OCI-LY7 (cell line): ENCODE measurements around the gene ZSWIM5. TPM values are rescaled to one million over a fixed set of nuclear protein-coding genes. Genes with fewer than 3 reads are reported as not detected.
A peak's percentile ranks its signal among the peaks of the same experiment; 100 is the strongest.

ENCODE experiments used
- BruUV-seq: library from RNA; stranded (reverse); fragments of 400-500 nt; replicated peaks from 2 replicates; lab custom pipeline; 2021; lab: Mats Ljungman, UMichigan
- CTCF ChIA-PET: fragments of 300-600 bp; sonication (Branson Sonifier 250); formaldehyde crosslinking; loops from one replicate; lab custom pipeline; 2022; ENCODE audit warnings: antibody characterized with exemption; ENCODE audit not compliant: unreplicated experiment; lab: Charles Lee
- POLR2A ChIA-PET: fragments of 300-600 bp; sonication (Branson Sonifier 250); formaldehyde crosslinking; loops from one replicate; lab custom pipeline; 2022; ENCODE audit warnings: antibody characterized with exemption; lab: Charles Lee
- DNase-seq: peaks from one replicate; pipeline ENCODE4 v3.0.0-alpha.2; 2015; ENCODE audit warnings: low spot score
- H2AFZ ChIP-seq: fragments of 200-600 bp; sonication (generic), shearing (Covaris generic); 2 replicates; pipeline ENCODE4 v1.6.1; 2014; ENCODE audit warnings: mild to moderate bottlenecking, antibody characterized with exemption, low read length, moderate library complexity
- H3K27ac ChIP-seq: fragments of 200-600 bp; sonication (generic); 2 replicates; pipeline ENCODE4 v1.5.1; 2014; ENCODE audit warnings: mixed run types, low read depth, mild to moderate bottlenecking, moderate library complexity, low read length, inconsistent platforms; ENCODE audit not compliant: poor library complexity, severe bottlenecking
- H3K36me3 ChIP-seq: fragments of 200-600 bp; sonication (generic); 2 replicates; pipeline ENCODE4 v1.6.1; 2014; ENCODE audit warnings: mild to moderate bottlenecking, antibody characterized with exemption, low read length, moderate library complexity, mixed read lengths; ENCODE audit not compliant: insufficient read depth
- H3K4me1 ChIP-seq: fragments of 200-600 bp; sonication (generic); 2 replicates; pipeline ENCODE4 v1.5.1; 2014; ENCODE audit warnings: mild to moderate bottlenecking, low read length; ENCODE audit not compliant: insufficient read depth, poor library complexity, severe bottlenecking
- H3K4me2 ChIP-seq: fragments of 200-600 bp; sonication (generic); 2 replicates; pipeline ENCODE4 v1.6.1; 2014; ENCODE audit warnings: mild to moderate bottlenecking, low read length
- H3K4me3 ChIP-seq: fragments of 200-600 bp; sonication (generic); 2 replicates; pipeline ENCODE4 v1.5.1; 2014; ENCODE audit warnings: mild to moderate bottlenecking, low read depth, low read length; ENCODE audit not compliant: poor library complexity, severe bottlenecking
- H3K79me2 ChIP-seq: fragments of 200-600 bp; sonication (generic); 2 replicates; pipeline ENCODE4 v1.6.1; 2016; ENCODE audit warnings: low read depth, mild to moderate bottlenecking, low read length, moderate library complexity, mixed read lengths; ENCODE audit not compliant: insufficient read depth
- H3K9me2 ChIP-seq: fragments of 200-600 bp; sonication (generic); 2 replicates; pipeline ENCODE4 v1.6.1; 2016; ENCODE audit warnings: mild to moderate bottlenecking, low read length, mixed read lengths; ENCODE audit not compliant: insufficient read depth
- H3K9me3 ChIP-seq: fragments of 200-600 bp; sonication (generic); 2 replicates; pipeline ENCODE4 v1.6.1; 2014; ENCODE audit warnings: mild to moderate bottlenecking, mixed run types, low read length, mixed read lengths
- H4K20me1 ChIP-seq: fragments of 200-600 bp; sonication (generic); 2 replicates; pipeline ENCODE4 v1.6.1; 2014; ENCODE audit warnings: mild to moderate bottlenecking, antibody characterized with exemption, low read length, moderate library complexity, mixed read lengths; ENCODE audit not compliant: insufficient read depth
- EZH2phosphoT487 ChIP-seq: fragments of 200-600 bp; sonication (generic); IDR thresholded peaks from 2 replicates; pipeline ENCODE4 v1.6.1; 2018; ENCODE audit warnings: low read depth, borderline replicate concordance, mild to moderate bottlenecking, mixed run types, antibody characterized with exemption, low read length, moderate library complexity, mixed read lengths
- intact Hi-C: fragments of 100-400 bp; cut with micrococcal nuclease; formaldehyde crosslinking; loops from one replicate; pipeline ENCODE4 v1.10.0; 2022; ENCODE audit not compliant: unreplicated experiment
- total RNA-seq, 2 experiments: library from RNA; depleted of rRNA in 1 of 2; stranded (reverse); fragments of >200 nt in 1 of 2; shearing (Covaris generic) in 1 of 2; gene quantifications; 2 replicates each; pipeline ENCODE4 v1.2.3, GENCODE V29; 2014 to 2022
- TF ChIP-seq, protein P1 (sequence below): fragments of 200-600 bp; sonication (generic); conservative IDR thresholded peaks from 2 replicates; pipeline ENCODE4 v1.5.1; 2014; ENCODE audit warnings: mild to moderate bottlenecking, antibody characterized with exemption, low read length, moderate library complexity, mixed read lengths

Gene ZSWIM5
- total RNA-seq, 2 experiments from 2014 or later, result 0.28 to 0.42 TPM

- CTCF ChIA-PET, result interaction anchor here (0.6 to 1.6 kb wide), 5 partner anchors 164 to 291 kb away, joined by 3 to 17 read pairs (median 4); no protein-coding TSS in a partner anchor
- no TSS peak for BruUV-seq
- H3K4me1 ChIP-seq, result peaks cover 20% of the 10 kb centered on the region
These were observed 193.6 kb downstream of the ZSWIM5 start for GRCh38 chr1:45012639-45013278.

GRCh38 chr1:45011837-45012638 is 194.4 kb downstream of the ZSWIM5 start, which contains the start of gene UROD:
TSS of gene UROD (plus strand) at chr1:45012254. CDS start at chr1:45012266, 12 bp downstream.
- peak within 1 kb of the TSS; percentile 99 for H2AFZ ChIP-seq
- no peaks in the 10 kb centered on the region for H3K9me2 ChIP-seq
- ChIA-PET CTCF (interaction anchor here (0.6 to 1.6 kb wide), 5 partner anchors 219 to 481 kb away, joined by 3 to 16 read pairs (median 3); no protein-coding TSS in a partner anchor), POLR2A (interaction anchor here (0.6 to 2.5 kb wide), 20 partner anchors 9 to 488 kb away, joined by 3 to 24 read pairs (median 4); partner anchors contain the start of genes CCDC163, EIF2B3, MMACHC and PLK3)
- H3K4me3 ChIP-seq, result peak within 1 kb of the TSS; percentile 83
- peaks cover 20% of the 10 kb centered on the region for H3K4me1 ChIP-seq
- no peaks in the 10 kb centered on the region for H3K9me3 ChIP-seq
- peaks cover 6% of the 10 kb centered on the region; the same call in 1 of the 2 replicates for H3K79me2 ChIP-seq
- no peak for TF ChIP-seq EZH2phosphoT487
- TF ChIP-seq, protein P1, sequence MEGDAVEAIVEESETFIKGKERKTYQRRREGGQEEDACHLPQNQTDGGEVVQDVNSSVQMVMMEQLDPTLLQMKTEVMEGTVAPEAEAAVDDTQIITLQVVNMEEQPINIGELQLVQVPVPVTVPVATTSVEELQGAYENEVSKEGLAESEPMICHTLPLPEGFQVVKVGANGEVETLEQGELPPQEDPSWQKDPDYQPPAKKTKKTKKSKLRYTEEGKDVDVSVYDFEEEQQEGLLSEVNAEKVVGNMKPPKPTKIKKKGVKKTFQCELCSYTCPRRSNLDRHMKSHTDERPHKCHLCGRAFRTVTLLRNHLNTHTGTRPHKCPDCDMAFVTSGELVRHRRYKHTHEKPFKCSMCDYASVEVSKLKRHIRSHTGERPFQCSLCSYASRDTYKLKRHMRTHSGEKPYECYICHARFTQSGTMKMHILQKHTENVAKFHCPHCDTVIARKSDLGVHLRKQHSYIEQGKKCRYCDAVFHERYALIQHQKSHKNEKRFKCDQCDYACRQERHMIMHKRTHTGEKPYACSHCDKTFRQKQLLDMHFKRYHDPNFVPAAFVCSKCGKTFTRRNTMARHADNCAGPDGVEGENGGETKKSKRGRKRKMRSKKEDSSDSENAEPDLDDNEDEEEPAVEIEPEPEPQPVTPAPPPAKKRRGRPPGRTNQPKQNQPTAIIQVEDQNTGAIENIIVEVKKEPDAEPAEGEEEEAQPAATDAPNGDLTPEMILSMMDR, result no peak
- H3K36me3 ChIP-seq, result peaks cover 13% of the 10 kb centered on the region; the same call in 1 of the 2 replicates
- TSS peak; percentile 88 for BruUV-seq
- H3K27ac ChIP-seq, result peak within 1 kb of the TSS; percentile 49
- intact Hi-C loops, result loop anchor here (2.0 to 5.0 kb wide), 5 partner anchors 175 to 291 kb away; partner anchors contain the start of genes RNU5D-1 and ZSWIM5
- DNase-seq, result peak; percentile 97
- H4K20me1 ChIP-seq, result no peaks in the 10 kb centered on the region
- H3K4me2 ChIP-seq, result peak within 1 kb of the TSS; percentile 80

More at GRCh38 chr1:45012639-45013278, 193.6 kb downstream of the ZSWIM5 start:
- Histone ChIP-seq H3K4me2 (peak overlapping the region; percentile 80), H3K36me3 (peaks cover 8% of the 10 kb centered on the region; the same call in 1 of the 2 replicates), H2AFZ (peak overlapping the region; percentile 99; the same call in 1 of the 2 replicates), H3K79me2 (peaks cover 6% of the 10 kb centered on the region; the same call in 1 of the 2 replicates), H4K20me1 (no peaks in the 10 kb centered on the region), H3K27ac (no peak overlapping the region), H3K9me3 (no peaks in the 10 kb centered on the region), H3K9me2 (no peaks in the 10 kb centered on the region), H3K4me3 (peak overlapping the region; percentile 83)
- intact Hi-C loops, result loop anchor here (2.0 to 5.0 kb wide), 2 partner anchors 195 to 282 kb away; partner anchors contain the start of genes RNU5D-1 and ZSWIM5
- POLR2A ChIA-PET, result interaction anchor here (0.6 to 2.5 kb wide), 15 partner anchors 10 to 487 kb away, joined by 3 to 24 read pairs (median 4); partner anchors contain the start of genes CCDC163, EIF2B3, MMACHC and PLK3
- DNase-seq, result no peak
- TF ChIP-seq, protein P1, result no peak
- no peak for TF ChIP-seq EZH2phosphoT487
